DMS114 treated with DMSO at 0.1 percent for 48 hours (cell line): ENCODE data around the gene MILR1.
A peak's percentile ranks its signal among the peaks of the same experiment; 100 is the strongest.
"Not testable (repeated sequence)": the region's sequence is repeated elsewhere in the genome, so short reads cannot be mapped to it uniquely, and the experiment has no call there.

Experiments
- DNase-seq: peaks from one replicate; lab custom pipeline; 2025; ENCODE audit not compliant: unreplicated experiment; lab: John Stamatoyannopoulos, UW

Gene MILR1

GRCh38 chr17:64448665-64449512, at the start of gene MILR1:
MILR1 (plus strand) TSS chr17:64449115; CDS start chr17:64449169, 54 bp downstream.
- DNase-seq: no peak

GRCh38 chr17:64399767-64400156, 49.2 kb upstream of the MILR1 start:
- no peak for DNase-seq

GRCh38 chr17:64400642-64401041, 48.3 kb upstream of the MILR1 start:
- DNase-seq: no peak

GRCh38 chr17:64401244-64401860, 47.6 kb upstream of the MILR1 start:
- DNase-seq: no peak

- no peak for DNase-seq
These were observed 47.0 kb upstream of the MILR1 start for GRCh38 chr17:64401941-64402340.

- no peak for DNase-seq
These were observed 46.4 kb upstream of the MILR1 start for GRCh38 chr17:64402469-64402868.

- DNase-seq: no peak
These were observed 44.9 kb upstream of the MILR1 start for GRCh38 chr17:64403881-64404460.

GRCh38 chr17:64406321-64407200, 42.4 kb upstream of the MILR1 start:
- no peak for DNase-seq

GRCh38 chr17:64410750-64411490, 38.0 kb upstream of the MILR1 start:
- no peak for DNase-seq

- no peak for DNase-seq
These were observed 36.7 kb upstream of the MILR1 start for GRCh38 chr17:64411999-64412771.

- no peak for DNase-seq
These were observed 36.0 kb upstream of the MILR1 start for GRCh38 chr17:64412944-64413381.

GRCh38 chr17:64413513-64413912, 35.4 kb upstream of the MILR1 start:
- DNase-seq: no peak

- peak; percentile 70 for DNase-seq
These were observed 30.2 kb upstream of the MILR1 start for GRCh38 chr17:64418506-64419339.

- DNase-seq: peak; percentile 83
These were observed 28.7 kb upstream of the MILR1 start for GRCh38 chr17:64420143-64420670.

- DNase-seq: not testable (repeated sequence)
These were observed 26.8 kb upstream of the MILR1 start for GRCh38 chr17:64422121-64422520.

- no peak for DNase-seq
These were observed 25.0 kb upstream of the MILR1 start for GRCh38 chr17:64423881-64424280.

GRCh38 chr17:64424324-64424849, 24.5 kb upstream of the MILR1 start:
- DNase-seq: no peak

GRCh38 chr17:64425191-64425590, 23.7 kb upstream of the MILR1 start:
- DNase-seq: no peak
